PC-9 (cell line): ENCODE measurements around the gene ABHD16A. TPM values are rescaled to one million over a fixed set of nuclear protein-coding genes. Genes with fewer than 3 reads are reported as not detected.

ENCODE experiments used
- BruUV-seq: library from RNA; stranded (reverse); fragments of 400-500 nt; replicated peaks from 2 replicates; lab custom pipeline; 2021; lab: Mats Ljungman, UMichigan
- CTCF ChIA-PET: fragments of 300-600 bp; sonication (Branson Sonifier 250); formaldehyde crosslinking; loops from one replicate; lab custom pipeline; 2022; ENCODE audit warnings: antibody characterized with exemption; lab: Charles Lee
- POLR2A ChIA-PET: fragments of 300-600 bp; sonication (Branson Sonifier 250); formaldehyde crosslinking; loops from one replicate; lab custom pipeline; 2022; ENCODE audit warnings: antibody characterized with exemption; ENCODE audit not compliant: unreplicated experiment; lab: Charles Lee
- DNase-seq, 2 experiments: peaks; one replicate each; pipeline versions ENCODE4 v3.0.0 to v3.0.0-alpha.2; 2015 to 2022; ENCODE audit warnings: mixed read lengths in 1 of 2
- H2AFZ ChIP-seq: fragments of 200-600 bp; sonication (generic); 2 replicates; pipeline ENCODE4 v1.8.1; 2017; ENCODE audit warnings: antibody characterized with exemption
- H3F3A ChIP-seq: fragments of 200-600 bp; sonication (generic); 2 replicates; pipeline ENCODE4 v1.8.1; 2017; ENCODE audit warnings: antibody characterized with exemption, mild to moderate bottlenecking, low read depth; ENCODE audit not compliant: insufficient read depth
- H3K27ac ChIP-seq: fragments of 200-600 bp; sonication (generic); 2 replicates; pipeline ENCODE4 v1.6.1; 2016; ENCODE audit warnings: mixed run types
- H3K27me3 ChIP-seq: fragments of 200-600 bp; sonication (generic); 2 replicates; pipeline ENCODE4 v1.6.1; 2016; ENCODE audit warnings: low read depth, mixed run types; ENCODE audit not compliant: insufficient read depth
- H3K36me3 ChIP-seq: fragments of 200-600 bp; sonication (generic); 2 replicates; pipeline ENCODE4 v1.6.1; 2016; ENCODE audit warnings: low read depth, mixed run types
- H3K4me1 ChIP-seq: fragments of 200-600 bp; sonication (generic); replicated peaks from 2 replicates; pipeline ENCODE4 v1.6.1; 2016; ENCODE audit warnings: mixed run types; ENCODE audit not compliant: insufficient read depth
- H3K4me2 ChIP-seq: fragments of 200-600 bp; sonication (generic); 2 replicates; pipeline ENCODE4 v1.6.1; 2017; ENCODE audit warnings: mixed run types
- H3K4me3 ChIP-seq: fragments of 200-600 bp; sonication (generic); 2 replicates; pipeline ENCODE4 v1.6.1; 2016; ENCODE audit warnings: mixed run types
- H3K79me2 ChIP-seq: fragments of 200-600 bp; sonication (generic); 2 replicates; pipeline ENCODE4 v1.6.1; 2017; ENCODE audit warnings: low read depth, mixed run types
- H3K9me2 ChIP-seq: fragments of 200-600 bp; sonication (generic); 2 replicates; pipeline ENCODE4 v1.8.1; 2017; ENCODE audit warnings: mild to moderate bottlenecking; ENCODE audit not compliant: insufficient read depth
- H3K9me3 ChIP-seq: fragments of 200-600 bp; sonication (generic); 2 replicates; pipeline ENCODE4 v1.8.1; 2016; ENCODE audit warnings: low read depth; ENCODE audit not compliant: insufficient read depth
- H4K20me1 ChIP-seq: fragments of 200-600 bp; sonication (generic); 2 replicates; pipeline ENCODE4 v1.8.1; 2017; ENCODE audit not compliant: insufficient read depth
- EZH2 ChIP-seq: fragments of 200-600 bp; sonication (generic); IDR thresholded peaks from 2 replicates; pipeline ENCODE4 v1.8.0; 2017; ENCODE audit warnings: antibody characterized with exemption, low read depth
- intact Hi-C: fragments of 100-400 bp; cut with micrococcal nuclease; formaldehyde crosslinking; loops from one replicate; pipeline ENCODE4 v1.10.0; 2022; ENCODE audit not compliant: unreplicated experiment
- total RNA-seq: library from RNA; stranded (reverse); gene quantifications from 2 replicates; pipeline ENCODE4 v1.2.3, GENCODE V29; 2021
- TF ChIP-seq, protein P1 (sequence below): fragments of 200-600 bp; sonication (generic); conservative IDR thresholded peaks from 2 replicates; pipeline ENCODE4 v1.6.1; 2017; ENCODE audit warnings: mixed run types, antibody characterized with exemption, mild to moderate bottlenecking, moderate library complexity

Gene ABHD16A
- total RNA-seq, 1 experiment from 2014 or later: 35.2 TPM

DNA sequence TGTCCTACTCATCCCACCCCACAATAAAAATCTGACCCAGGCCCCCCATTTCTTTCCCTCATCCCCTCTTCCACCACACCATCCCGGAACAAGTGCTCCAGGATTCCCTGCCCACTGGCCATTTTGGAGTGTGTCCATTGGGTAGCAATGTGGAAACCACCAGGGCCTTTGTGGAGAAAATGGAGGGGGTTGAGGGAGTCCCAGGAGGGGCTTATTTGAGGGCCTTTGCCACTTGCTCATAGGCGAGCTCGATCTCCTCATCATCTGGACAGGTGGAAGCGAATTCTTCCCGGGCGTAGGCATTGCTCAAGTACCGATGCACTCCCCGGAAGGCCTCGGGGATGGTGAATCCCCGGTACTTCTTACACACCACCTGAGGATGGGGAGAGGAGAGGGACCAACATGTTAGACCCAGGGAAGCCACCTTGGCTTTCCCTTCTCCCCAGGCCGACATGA, 27.5 kb upstream of the ABHD16A start:
- no TSS peak for BruUV-seq
- POLR2A ChIA-PET: interaction anchor here (0.5 to 0.7 kb wide), 3 partner anchors 33 to 241 kb away, joined by 3 to 12 read pairs (median 5); no protein-coding TSS in a partner anchor
- H3K36me3 ChIP-seq: peaks cover 37% of the 10 kb centered on the region

DNA sequence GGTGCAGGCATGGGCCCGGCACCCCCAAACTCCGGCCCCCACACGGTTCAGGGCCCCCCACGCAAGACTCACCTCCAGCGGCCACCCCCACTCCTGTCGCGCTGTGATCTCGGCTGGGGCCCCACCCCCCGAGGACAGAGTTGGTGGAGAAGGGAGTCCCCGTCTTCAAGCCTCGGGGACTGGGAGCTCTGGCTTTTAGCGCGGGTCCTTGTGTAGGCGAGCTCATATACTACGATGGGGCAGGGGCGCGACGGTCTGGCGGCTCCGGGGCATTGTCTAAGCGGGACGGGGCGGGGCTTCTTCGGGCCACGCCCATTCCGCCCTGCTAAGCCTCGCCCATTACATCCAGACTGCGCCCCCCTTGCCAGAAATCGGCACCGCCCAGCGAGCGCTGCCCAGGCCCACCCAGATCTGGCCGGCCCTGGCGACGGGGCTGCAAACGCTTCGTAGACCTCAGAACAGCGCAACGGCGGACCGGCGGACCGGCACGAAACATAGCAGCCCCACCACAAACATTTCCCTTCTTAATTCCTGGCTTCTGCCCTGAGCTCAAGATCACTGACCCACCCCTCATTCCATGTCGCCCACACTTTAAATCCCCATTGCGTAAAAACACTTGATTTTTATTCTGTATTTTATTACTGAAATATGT, 27.0 kb upstream of the ABHD16A start:
- Histone ChIP-seq H3K9me2 (no peaks in the 10 kb centered on the region), H3K9me3 (no peaks in the 10 kb centered on the region), H3K4me2 (peak overlapping the region; percentile 73), H3K27ac (no peak overlapping the region), H4K20me1 (peaks cover 29% of the 10 kb centered on the region), H3K4me1 (peaks cover 15% of the 10 kb centered on the region), H3K36me3 (peaks cover 37% of the 10 kb centered on the region), H2AFZ (peak overlapping the region; percentile 78), H3K4me3 (peak overlapping the region; percentile 81), H3K27me3 (no peaks in the 10 kb centered on the region), H3K79me2 (peaks cover 31% of the 10 kb centered on the region), H3F3A (peaks cover 69% of the 10 kb centered on the region)
- BruUV-seq: no TSS peak
- intact Hi-C loops: loop anchor here (1.0 to 10.0 kb wide), 3 partner anchors 8 to 185 kb away; partner anchors contain the start of genes ATP6V1G2, DDX39B and NFKBIL1
- ChIA-PET POLR2A (interaction anchor here (0.5 to 0.6 kb wide), 3 partner anchors 70 to 241 kb away, joined by 5 to 12 read pairs (median 11); no protein-coding TSS in a partner anchor), CTCF (interaction anchor here (1.4 kb wide), 1 partner anchor 39 kb away, joined by 10 read pairs; no protein-coding TSS in a partner anchor)
- TF ChIP-seq, protein P1, sequence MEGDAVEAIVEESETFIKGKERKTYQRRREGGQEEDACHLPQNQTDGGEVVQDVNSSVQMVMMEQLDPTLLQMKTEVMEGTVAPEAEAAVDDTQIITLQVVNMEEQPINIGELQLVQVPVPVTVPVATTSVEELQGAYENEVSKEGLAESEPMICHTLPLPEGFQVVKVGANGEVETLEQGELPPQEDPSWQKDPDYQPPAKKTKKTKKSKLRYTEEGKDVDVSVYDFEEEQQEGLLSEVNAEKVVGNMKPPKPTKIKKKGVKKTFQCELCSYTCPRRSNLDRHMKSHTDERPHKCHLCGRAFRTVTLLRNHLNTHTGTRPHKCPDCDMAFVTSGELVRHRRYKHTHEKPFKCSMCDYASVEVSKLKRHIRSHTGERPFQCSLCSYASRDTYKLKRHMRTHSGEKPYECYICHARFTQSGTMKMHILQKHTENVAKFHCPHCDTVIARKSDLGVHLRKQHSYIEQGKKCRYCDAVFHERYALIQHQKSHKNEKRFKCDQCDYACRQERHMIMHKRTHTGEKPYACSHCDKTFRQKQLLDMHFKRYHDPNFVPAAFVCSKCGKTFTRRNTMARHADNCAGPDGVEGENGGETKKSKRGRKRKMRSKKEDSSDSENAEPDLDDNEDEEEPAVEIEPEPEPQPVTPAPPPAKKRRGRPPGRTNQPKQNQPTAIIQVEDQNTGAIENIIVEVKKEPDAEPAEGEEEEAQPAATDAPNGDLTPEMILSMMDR: no peak
- TF ChIP-seq EZH2: no peak
- DNase-seq: peak; percentile 62 to 81

More for the DNA sequence above, 27.5 kb upstream of the ABHD16A start:
- Histone ChIP-seq H2AFZ (no peak overlapping the region), H3K4me2 (0 out of 2 replicates have a peak overlapping the region, but pooled peaks have one; percentile 73), H3F3A (peaks cover 73% of the 10 kb centered on the region), H3K27ac (no peak overlapping the region), H3K4me1 (peaks cover 15% of the 10 kb centered on the region), H3K79me2 (peaks cover 37% of the 10 kb centered on the region), H4K20me1 (peaks cover 29% of the 10 kb centered on the region), H3K9me3 (no peaks in the 10 kb centered on the region), H3K27me3 (no peaks in the 10 kb centered on the region), H3K9me2 (no peaks in the 10 kb centered on the region), H3K4me3 (no peak overlapping the region)
- no peak for DNase-seq
- intact Hi-C loops: loop anchor here (10.0 kb wide), 1 partner anchor 186 kb away; the partner anchor contains the start of genes ATP6V1G2, DDX39B and NFKBIL1
- CTCF ChIA-PET: no interaction called here
- no peak for TF ChIP-seq EZH2
- TF ChIP-seq, protein P1: no peak

DNA sequence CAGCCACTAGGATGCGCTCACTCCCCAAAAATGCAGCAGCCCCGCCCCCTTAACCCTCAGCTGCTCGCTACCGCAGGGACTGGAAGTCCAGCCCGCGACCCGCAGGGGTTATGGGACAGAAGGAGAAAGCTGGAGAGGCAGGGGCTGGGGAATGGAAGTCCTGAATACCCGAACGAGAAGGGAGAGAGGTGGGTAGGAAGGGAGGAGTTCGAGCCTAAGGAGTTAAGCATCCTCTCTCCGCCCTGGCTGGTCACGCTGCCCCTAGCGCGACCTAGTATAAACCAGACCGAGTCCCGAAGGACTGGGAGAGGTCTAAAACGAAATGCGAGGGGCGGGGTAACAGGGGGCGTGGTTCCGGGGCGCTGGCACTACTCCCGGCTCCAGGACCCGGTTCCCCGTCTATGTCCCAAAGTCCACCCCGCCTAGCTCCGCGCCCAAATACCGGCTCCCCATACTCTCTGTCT, 26.4 kb upstream of the ABHD16A start:
- H3F3A ChIP-seq: peaks cover 64% of the 10 kb centered on the region
- H3K9me2 ChIP-seq: no peaks in the 10 kb centered on the region
- H3K4me3 ChIP-seq: peak overlapping the region; percentile 81
- H3K9me3 ChIP-seq: no peaks in the 10 kb centered on the region
- H2AFZ ChIP-seq: peak overlapping the region; percentile 78
- intact Hi-C loops: loop anchor here (1.0 kb wide), 2 partner anchors 9 to 40 kb away; no protein-coding TSS in a partner anchor
- peaks cover 25% of the 10 kb centered on the region for H3K79me2 ChIP-seq
- peaks cover 37% of the 10 kb centered on the region for H3K36me3 ChIP-seq
- H3K27me3 ChIP-seq: no peaks in the 10 kb centered on the region
- no TSS peak for BruUV-seq
- DNase-seq: peak; percentile 78 to 91
- peaks cover 29% of the 10 kb centered on the region for H4K20me1 ChIP-seq
- H3K4me2 ChIP-seq: peak overlapping the region; percentile 73
- TF ChIP-seq, protein P1: peak; percentile 6; the same call in 1 of the 2 replicates
- TF ChIP-seq EZH2: no peak
- ChIA-PET POLR2A (interaction anchor here (0.5 to 0.6 kb wide), 2 partner anchors 111 to 169 kb away, joined by 5 to 11 read pairs; no protein-coding TSS in a partner anchor), CTCF (interaction anchor here (1.4 kb wide), 1 partner anchor 40 kb away, joined by 10 read pairs; no protein-coding TSS in a partner anchor)
- peaks cover 15% of the 10 kb centered on the region for H3K4me1 ChIP-seq
- no peak overlapping the region for H3K27ac ChIP-seq
